ENCODE results near the gene HTATIP2. TPM values are rescaled to one million over a fixed set of nuclear protein-coding genes. Genes with fewer than 3 reads are reported as not detected.

The HTATIP2 gene
- total RNA-seq, 1 experiment from 2014 or later, result 43.4 TPM

DNA sequence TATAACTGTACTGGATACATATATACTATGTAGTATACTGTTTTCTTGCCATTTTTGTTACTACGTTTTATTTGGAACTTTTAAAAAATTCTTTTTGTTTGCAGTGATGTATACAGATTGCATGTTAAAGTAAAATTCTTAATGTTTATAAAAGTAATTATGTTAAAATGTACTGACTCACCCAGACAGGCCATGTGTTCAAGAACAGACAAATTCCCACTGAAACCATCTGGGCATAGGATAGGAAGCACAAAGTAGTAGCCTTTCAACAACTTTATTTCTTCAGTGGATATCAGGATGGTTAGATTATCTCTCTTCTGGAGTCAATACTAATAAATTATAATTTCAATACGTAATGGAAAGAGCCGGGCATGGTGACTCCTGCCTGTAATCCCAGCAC is 43.8 kb downstream of the HTATIP2 start (continued):
- no peak for TF ChIP-seq SIN3A (IDR thresholded peaks at IDR 0.05; ENCODE audit: low read depth)
- TF ChIP-seq POLR2A (IDR thresholded peaks at IDR 0.05; ENCODE audit: borderline replicate concordance, extremely low read depth, insufficient read depth, insufficient read length), result no peak
- TF ChIP-seq EZH2 (IDR thresholded peaks at IDR 0.05), result no peak
- TF ChIP-seq SRF (IDR thresholded peaks at IDR 0.05; ENCODE audit: low read depth), result no peak
- TF ChIP-seq FOSL1 (IDR thresholded peaks at IDR 0.05; ENCODE audit: low read depth), result no peak
- no peak for TF ChIP-seq CEBPB (IDR thresholded peaks at IDR 0.05; ENCODE audit: low read depth)
- no peak for TF ChIP-seq CBX3 (IDR thresholded peaks at IDR 0.05; ENCODE audit: low read depth)
- no peak for TF ChIP-seq YY1 (IDR thresholded peaks at IDR 0.05; ENCODE audit: extremely low read depth, insufficient replicate concordance, low read depth, low read length)
- no peak for TF ChIP-seq REST (IDR thresholded peaks at IDR 0.05; ENCODE audit: low read depth)
- no peak for TF ChIP-seq ZFX (IDR thresholded peaks at IDR 0.05)

DNA sequence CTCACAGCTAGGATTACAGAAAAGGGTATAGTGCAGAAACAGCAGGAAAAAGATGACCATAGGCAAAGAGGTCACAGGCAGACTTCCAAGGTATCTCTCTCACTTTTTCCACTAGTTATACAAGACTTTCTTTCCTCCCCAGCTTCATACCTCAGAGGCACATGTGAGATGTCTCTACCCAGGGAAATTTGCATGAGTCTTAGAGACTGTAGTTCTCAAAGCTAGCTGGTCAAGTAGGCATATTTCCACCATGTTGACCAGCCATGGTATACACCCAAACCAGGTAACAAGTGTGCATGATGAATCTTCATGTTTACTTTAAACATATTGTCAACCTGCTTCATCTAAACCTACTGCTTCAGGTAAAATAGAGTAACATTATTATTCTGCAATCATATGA is 51.9 kb downstream of the HTATIP2 start:
- peaks cover 0 to 12% of the 10 kb centered on the region in 2 experiments; a peak in 2 of 4 replicates for H3K36me3 ChIP-seq (ENCODE audit: control insufficient read depth in 1 of 2, insufficient read depth in 2 of 2, low read length in 2 of 2)
- DNase-seq (ENCODE audit: low read depth, low spot score) (no peak), ATAC-seq (no peak)
- H2AFZ ChIP-seq (ENCODE audit: low read depth, low read length, poor library complexity, severe bottlenecking), result no peak overlapping the region
- no peak for TF ChIP-seq EGR1 (IDR thresholded peaks at IDR 0.05; ENCODE audit: low read depth)
- TF ChIP-seq SIN3A (IDR thresholded peaks at IDR 0.05; ENCODE audit: low read depth), result no peak
- TF ChIP-seq YY1 (IDR thresholded peaks at IDR 0.05; ENCODE audit: extremely low read depth, insufficient replicate concordance, low read depth, low read length), result no peak
- TF ChIP-seq EZH2phosphoT487 (IDR thresholded peaks at IDR 0.05; ENCODE audit: borderline replicate concordance), result no peak
- H3K79me2 ChIP-seq (ENCODE audit: insufficient read depth, low read length), result peaks cover 30% of the 10 kb centered on the region
- no peak overlapping the region for H3K27ac ChIP-seq (ENCODE audit: low read depth, low read length)
- no TSS peak for BruUV-seq (replicated peaks)
- no peak overlapping the region for H3K4me3 ChIP-seq (replicated peaks in 1 of 2; ENCODE audit: low read depth in 1 of 2, low read length in 2 of 2)
- RAD21 ChIA-PET (ENCODE audit: low non-redundant PET in 1 of 2, low total read pairs in 2 of 2, uncharacterized antibody in 2 of 2, unreplicated experiment in 2 of 2), result no interaction called here
- H3K27me3 ChIP-seq (ENCODE audit: insufficient read depth, low read length), result no peaks in the 10 kb centered on the region
- POLR2A ChIA-PET, result no interaction called here
- no peak overlapping the region for H3K9ac ChIP-seq (ENCODE audit: low read length)
- no peak overlapping the region for H3K4me2 ChIP-seq (ENCODE audit: low read length)
- CTCF ChIA-PET, result no interaction called here
- H3K9me2 ChIP-seq (ENCODE audit: insufficient read depth), result no peaks in the 10 kb centered on the region
- no peaks in the 10 kb centered on the region for H3K4me1 ChIP-seq (ENCODE audit: control insufficient read depth in 1 of 2, insufficient read depth in 2 of 2, low read length in 2 of 2)
- intact Hi-C loops (cut with micrococcal nuclease), result no loop called here
- H3K9me3 ChIP-seq (ENCODE audit: control insufficient read depth in 1 of 2, insufficient read depth in 1 of 2, low read depth in 1 of 2, low read length in 2 of 2), result no peaks in the 10 kb centered on the region
- no peaks in the 10 kb centered on the region for H4K20me1 ChIP-seq (ENCODE audit: insufficient read depth)
